Measurements from ENCODE around the gene PLCB3.

- TF ChIP-seq CTCF (IDR thresholded peaks at IDR 0.05), result peak; percentile 80 to 95 (median 92)
- no peak for TF ChIP-seq POLR2A (IDR thresholded peaks at IDR 0.05)
- no peak for TF ChIP-seq EP300 (IDR thresholded peaks at IDR 0.05)
These were observed 53.2 kb downstream of the PLCB3 start for GRCh38 chr11:64304316-64305072.

All from upper lobe of left lung (tissue), 4 donors.